ENCODE measurements around the gene TMEM205. TPM values are rescaled to one million over a fixed set of nuclear protein-coding genes. Genes with fewer than 3 reads are reported as not detected.

Gene TMEM205
- 10 to 100 TPM; 15.6 to 32.9 (median 27.0) TPM for total RNA-seq
- total RNA-seq (2013), result 22.3 TPM
- total RNA-seq, result 5.3 to 17.1 (median 10.7) reads per million in 29 experiments

DNA sequence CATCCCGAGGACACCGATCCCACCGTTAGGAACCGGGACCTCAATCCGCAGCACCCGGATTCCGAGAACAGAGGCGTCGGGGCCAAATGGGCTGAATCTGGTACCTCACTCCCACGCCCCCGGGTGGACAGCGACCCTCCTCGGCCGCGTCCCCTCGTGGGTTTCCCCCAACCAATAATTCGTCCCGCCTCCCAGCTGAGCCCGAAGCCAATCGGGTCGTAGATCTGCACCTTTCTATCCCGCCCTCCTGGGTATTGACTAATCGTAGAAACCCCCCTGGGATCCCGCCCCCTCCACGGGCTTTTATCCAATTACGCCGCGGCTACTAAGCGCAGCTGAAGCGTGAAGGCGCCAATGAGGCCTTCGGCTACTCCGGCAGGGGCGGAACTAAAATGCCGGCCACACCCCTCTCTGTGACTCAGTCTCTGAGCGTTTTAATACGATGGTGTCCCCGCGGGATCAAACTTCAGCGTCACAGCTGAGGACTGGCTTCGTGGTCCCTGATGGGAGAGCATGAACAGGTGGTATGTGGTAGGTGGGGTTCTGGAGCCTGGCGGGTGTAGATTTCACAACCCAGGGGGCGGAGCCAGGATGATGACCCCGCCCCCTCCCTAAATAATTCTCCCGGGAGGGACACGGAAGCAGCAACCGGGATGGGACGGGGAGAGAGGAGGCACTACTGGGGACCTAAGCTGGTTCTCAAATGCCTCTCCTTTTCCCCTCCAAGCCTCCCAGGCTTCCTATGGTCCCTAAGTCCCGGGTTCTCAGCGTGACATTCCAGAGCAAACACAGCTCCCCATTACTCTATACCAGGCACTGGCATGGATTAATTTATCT lies at the start of gene TMEM205, which contains the start of gene CCDC159:
Gene TMEM205, minus strand, starts transcription at position 165 of the 837 bp plus-strand sequence. CDS start 649 bp downstream, outside the sequence.
Gene CCDC159, plus strand, starts transcription at position 416 of the 837 bp plus-strand sequence. Its CDS starts 88 bp downstream, at position 504.
- peak within 1 kb of the TSS; percentile 89 to 95 for H3K27ac Mint-ChIP-seq

DNA sequence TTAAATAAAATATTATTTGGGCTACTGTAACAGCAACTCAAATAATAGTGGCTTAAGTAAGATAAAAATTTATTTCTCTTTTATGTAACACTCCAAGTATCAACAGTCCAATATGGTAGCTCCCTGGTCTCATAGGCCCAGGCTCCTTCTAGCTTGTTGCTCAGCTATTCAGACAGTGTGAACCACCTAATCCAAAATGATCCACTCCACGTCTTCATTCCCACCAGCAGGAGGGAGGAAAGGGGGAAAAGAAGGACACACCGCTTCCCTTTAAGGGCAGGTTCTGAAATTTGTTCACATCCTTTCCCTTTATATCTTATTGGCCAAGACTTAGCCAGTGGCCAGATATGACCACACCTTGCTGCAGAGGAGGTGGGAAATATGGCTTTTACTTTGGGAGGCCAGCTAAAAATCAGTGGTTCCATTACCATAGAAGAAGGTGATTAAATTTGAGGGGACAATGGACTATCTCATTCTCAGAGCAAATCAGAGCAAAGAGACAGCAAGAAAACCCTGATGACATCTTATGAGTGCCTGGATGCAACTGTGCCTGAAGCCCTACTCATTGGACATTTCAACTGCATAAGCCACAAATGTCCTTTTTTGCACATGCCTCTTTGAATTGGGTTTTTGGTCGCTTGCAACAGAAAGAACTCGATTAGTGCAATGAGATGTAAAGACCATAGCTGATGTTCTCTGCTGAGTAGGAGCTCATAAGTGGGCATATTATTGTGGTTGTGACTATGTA lies 45.0 kb upstream of the TMEM205 start:
- DNase-seq (no peak), ATAC-seq (replicated peaks in 1 of 4) (no peak)
- H3K27ac Mint-ChIP-seq, result no peak overlapping the region
- H3K4me3 Mint-ChIP-seq, result no peak overlapping the region
- 80% methylated on average over 2 of the region's 4 CpGs for WGBS (ENCODE audit: insufficient coverage)
- ChIA-PET CTCF (interaction anchor here in 1 of 2 donors (0.7 kb wide), 1 partner anchor 10 kb away, joined by 3 read pairs; no protein-coding TSS in a partner anchor), POLR2A (interaction anchor here (0.6 kb wide), 2 partner anchors 15 to 1132 kb away, joined by 3 to 9 read pairs; no protein-coding TSS in a partner anchor)
- peaks cover 0 to 4% (median 0%) of the 10 kb centered on the region in 3 donors for H3K9me3 Mint-ChIP-seq
- Histone ChIP-seq H3K36me3 (ENCODE audit: control insufficient read depth in 2 of 2, extremely low read depth in 1 of 2, insufficient read depth in 1 of 2, low read length in 1 of 2) (no peaks in the 10 kb centered on the region), H3K4me3 (ENCODE audit: control insufficient read depth in 1 of 2, extremely low read depth in 1 of 2, low read length in 1 of 2) (no peak overlapping the region), H3K9me3 (no peaks in the 10 kb centered on the region), H3K27me3 (replicated peaks in 1 of 2; ENCODE audit: control insufficient read depth in 2 of 2, extremely low read depth in 1 of 2, insufficient read depth in 2 of 2, low read length in 1 of 2) (peaks cover 0 to 12% of the 10 kb centered on the region in 2 experiments), H3K27ac (ENCODE audit: low read length) (no peak overlapping the region), H3K4me1 (ENCODE audit: control insufficient read depth in 1 of 2, extremely low read depth in 1 of 2, insufficient read depth in 2 of 2, low read length in 2 of 2) (peaks cover 0 to 11% of the 10 kb centered on the region in 2 experiments)
- H3K36me3 Mint-ChIP-seq, result no peaks in the 10 kb centered on the region
- H3K27me3 Mint-ChIP-seq, result peaks cover 4 to 10% of the 10 kb centered on the region in 2 donors
- H3K4me1 Mint-ChIP-seq, result peaks cover 7 to 10% (median 8%) of the 10 kb centered on the region in 3 donors

More for the DNA sequence above, at the start of gene TMEM205, which contains the start of gene CCDC159:
- H3K4me1 ChIP-seq (ENCODE audit: control insufficient read depth in 1 of 2, extremely low read depth in 1 of 2, insufficient read depth in 2 of 2, low read length in 2 of 2), result peaks cover 4 to 27% of the 10 kb centered on the region in 2 experiments
- peak within 1 kb of the TSS; percentile 84 to 91 for H3K4me3 ChIP-seq (ENCODE audit: control insufficient read depth in 1 of 2, extremely low read depth in 1 of 2, low read length in 1 of 2)
- H3K9me3 ChIP-seq, result no peaks in the 10 kb centered on the region
- WGBS (ENCODE audit: insufficient coverage), result 0% methylated on average over 34 of the region's 50 CpGs
- H3K27me3 ChIP-seq (replicated peaks in 1 of 2; ENCODE audit: control insufficient read depth in 2 of 2, extremely low read depth in 1 of 2, insufficient read depth in 2 of 2, low read length in 1 of 2), result peaks cover 0 to 3% of the 10 kb centered on the region in 2 experiments
- Mint-ChIP-seq H3K27me3 (no peaks in the 10 kb centered on the region), H3K9me3 (peaks cover 3 to 5% (median 3%) of the 10 kb centered on the region in 3 donors), H3K4me1 (peaks cover 27 to 33% (median 28%) of the 10 kb centered on the region in 3 donors), H3K4me3 (peak within 1 kb of the TSS; percentile 93 to 97 (median 97)), H3K36me3 (peaks cover 12% of the 10 kb centered on the region)
- ATAC-seq (replicated peaks in 1 of 4), result peak; percentile 95 to 100 (median 99)
- ChIA-PET POLR2A (interaction anchor here (0.6 to 1.6 kb wide), 7 partner anchors 24 to 1805 kb away, joined by 3 to 5 read pairs (median 3); partner anchors contain the start of gene SWSAP1 (in 2 of the 2)), CTCF (interaction anchor here (0.5 to 2.0 kb wide), 5 partner anchors 29 to 1127 kb away, joined by 3 to 18 read pairs (median 4); partner anchors contain the start of gene SWSAP1 (in 1 of the 2))
- peaks cover 0 to 4% of the 10 kb centered on the region in 2 donors for H3K36me3 ChIP-seq (ENCODE audit: control insufficient read depth in 2 of 2, extremely low read depth in 1 of 2, insufficient read depth in 1 of 2, low read length in 1 of 2)
- H3K27ac ChIP-seq (ENCODE audit: low read length), result peak within 1 kb of the TSS; percentile 82
- DNase-seq, result peak; percentile 89 to 100 (median 99)

DNA sequence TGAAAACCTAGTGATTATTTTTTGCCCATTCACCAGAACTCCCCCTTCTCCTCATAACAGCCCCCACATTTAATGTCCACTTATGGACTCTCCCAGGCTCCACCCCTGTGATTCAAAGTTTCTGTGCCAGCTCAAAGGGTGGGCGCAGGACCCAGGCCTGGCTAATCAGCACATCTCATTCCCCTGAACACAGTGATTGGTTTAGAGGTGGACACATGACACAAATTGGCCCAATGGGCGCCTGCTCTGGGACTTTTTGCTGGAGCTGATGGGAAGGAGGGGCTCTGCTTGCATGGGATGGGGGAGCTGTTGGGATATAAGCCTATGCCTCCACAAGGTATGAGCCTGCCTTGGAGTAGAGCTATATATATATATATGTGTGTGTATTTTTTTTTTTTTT lies 44.3 kb upstream of the TMEM205 start:
- Mint-ChIP-seq H3K9me3 (peaks cover 0 to 4% (median 0%) of the 10 kb centered on the region in 3 donors), H3K4me1 (peaks cover 7 to 10% (median 8%) of the 10 kb centered on the region in 3 donors), H3K4me3 (no peak overlapping the region), H3K27me3 (peaks cover 4 to 8% of the 10 kb centered on the region in 2 donors), H3K27ac (no peak overlapping the region), H3K36me3 (no peaks in the 10 kb centered on the region)
- Histone ChIP-seq H3K36me3 (ENCODE audit: control insufficient read depth in 2 of 2, extremely low read depth in 1 of 2, insufficient read depth in 1 of 2, low read length in 1 of 2) (no peaks in the 10 kb centered on the region), H3K27ac (ENCODE audit: low read length) (no peak overlapping the region), H3K9me3 (no peaks in the 10 kb centered on the region), H3K4me3 (ENCODE audit: control insufficient read depth in 1 of 2, extremely low read depth in 1 of 2, low read length in 1 of 2) (no peak overlapping the region), H3K27me3 (replicated peaks in 1 of 2; ENCODE audit: control insufficient read depth in 2 of 2, extremely low read depth in 1 of 2, insufficient read depth in 2 of 2, low read length in 1 of 2) (peaks cover 0 to 12% of the 10 kb centered on the region in 2 experiments), H3K4me1 (ENCODE audit: control insufficient read depth in 1 of 2, extremely low read depth in 1 of 2, insufficient read depth in 2 of 2, low read length in 2 of 2) (peaks cover 0 to 11% of the 10 kb centered on the region in 2 experiments)
- ChIA-PET CTCF (interaction anchor here in 1 of 2 donors (0.6 kb wide), 1 partner anchor 99 kb away, joined by 3 read pairs; no protein-coding TSS in a partner anchor), POLR2A (interaction anchor here in 1 of 2 donors (0.6 kb wide), 2 partner anchors 62 to 1131 kb away, joined by 8 to 9 read pairs; no protein-coding TSS in a partner anchor)
- DNase-seq, result no peak
- ATAC-seq (replicated peaks in 1 of 4), result no peak
- WGBS (ENCODE audit: insufficient coverage), result no CpG with 5 or more reads among the region's 2 CpGs

DNA sequence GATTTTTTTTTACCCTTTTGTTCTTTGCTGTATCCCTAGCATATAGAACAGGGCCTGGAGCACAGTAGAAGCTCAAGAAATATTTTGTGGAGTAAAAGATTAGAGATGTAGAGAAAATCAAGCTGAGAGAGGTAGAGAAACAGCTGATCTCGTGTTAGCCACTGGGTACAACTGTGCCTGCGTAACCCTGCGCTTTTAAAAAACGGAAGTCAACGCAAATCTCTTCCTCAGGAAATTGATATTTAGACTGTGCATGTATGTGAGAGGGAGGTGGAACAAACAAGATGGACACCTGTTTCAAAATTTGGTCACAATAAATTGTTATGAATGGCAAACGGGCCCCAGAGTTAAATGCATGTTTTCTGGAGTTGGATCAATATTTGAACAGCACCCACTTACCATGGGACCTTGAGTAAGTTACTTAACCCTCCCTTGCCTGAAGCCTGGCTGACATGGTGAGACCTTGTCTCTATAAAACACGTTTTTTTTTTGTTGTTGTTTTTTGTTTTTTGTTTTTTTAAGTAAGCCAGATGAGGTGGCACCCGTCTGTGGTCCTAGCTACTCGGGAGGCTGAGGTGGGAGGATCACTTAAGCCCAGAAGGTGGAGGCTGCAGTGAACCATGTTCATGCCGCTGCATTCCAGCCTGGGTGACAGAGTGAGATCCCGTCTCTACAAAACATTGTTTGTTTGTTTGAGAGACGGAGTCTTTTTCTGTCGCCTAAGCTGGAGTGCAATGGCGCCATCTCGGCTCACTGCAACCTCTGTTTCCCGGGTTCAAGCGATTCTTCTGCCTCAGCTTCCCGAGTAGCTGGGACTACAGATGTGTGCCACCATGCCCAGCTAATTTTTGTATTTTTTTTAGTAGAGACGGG lies 41.3 kb upstream of the TMEM205 start:
- 49% methylated on average over 8 of the region's 19 CpGs for WGBS (ENCODE audit: insufficient coverage)
- no peak overlapping the region for H3K4me3 Mint-ChIP-seq
- DNase-seq, result no peak

GRCh38 chr19:11384778-11385129 lies 38.7 kb upstream of the TMEM205 start:
- peak overlapping the region in 1 of 3 donors; percentile 16 for H3K4me3 Mint-ChIP-seq
- DNase-seq (no peak), ATAC-seq (replicated peaks in 1 of 4) (no peak)
- no peaks in the 10 kb centered on the region for H3K9me3 Mint-ChIP-seq
- peaks cover 0 to 43% of the 10 kb centered on the region in 2 experiments for H3K27me3 ChIP-seq (replicated peaks in 1 of 2; ENCODE audit: control insufficient read depth in 2 of 2, extremely low read depth in 1 of 2, insufficient read depth in 2 of 2, low read length in 1 of 2)
- POLR2A ChIA-PET, result no interaction called here
- H3K4me3 ChIP-seq (ENCODE audit: control insufficient read depth in 1 of 2, extremely low read depth in 1 of 2, low read length in 1 of 2), result no peak overlapping the region
- peaks cover 0 to 17% of the 10 kb centered on the region in 2 donors for H3K27me3 Mint-ChIP-seq
- CTCF ChIA-PET, result interaction anchor here (0.6 to 0.7 kb wide), 3 partner anchors 10 to 321 kb away, joined by 3 to 8 read pairs (median 3); partner anchors contain the start of gene SWSAP1 (in 1 of the 2)
- H3K9me3 ChIP-seq, result no peaks in the 10 kb centered on the region
- H3K4me1 Mint-ChIP-seq, result peaks cover 35 to 41% (median 38%) of the 10 kb centered on the region in 3 donors
- H3K4me1 ChIP-seq (ENCODE audit: control insufficient read depth in 1 of 2, extremely low read depth in 1 of 2, insufficient read depth in 2 of 2, low read length in 2 of 2), result peaks cover 3 to 55% of the 10 kb centered on the region in 2 experiments
- no CpG with 5 or more reads among the region's 5 CpGs for WGBS (ENCODE audit: insufficient coverage)
- no peak overlapping the region for H3K27ac Mint-ChIP-seq
- H3K27ac ChIP-seq (ENCODE audit: low read length), result no peak overlapping the region
- H3K36me3 Mint-ChIP-seq, result no peaks in the 10 kb centered on the region
- no peaks in the 10 kb centered on the region for H3K36me3 ChIP-seq (ENCODE audit: control insufficient read depth in 2 of 2, extremely low read depth in 1 of 2, insufficient read depth in 1 of 2, low read length in 1 of 2)

More for the DNA sequence above, 41.3 kb upstream of the TMEM205 start:
- Mint-ChIP-seq H3K9me3 (peaks cover 0 to 4% (median 0%) of the 10 kb centered on the region in 3 donors), H3K36me3 (no peaks in the 10 kb centered on the region), H3K4me1 (peaks cover 13 to 20% (median 17%) of the 10 kb centered on the region in 3 donors), H3K27me3 (peaks cover 0 to 9% of the 10 kb centered on the region in 2 donors), H3K27ac (no peak overlapping the region)
- Histone ChIP-seq H3K4me1 (ENCODE audit: control insufficient read depth in 1 of 2, extremely low read depth in 1 of 2, insufficient read depth in 2 of 2, low read length in 2 of 2) (peaks cover 0 to 31% of the 10 kb centered on the region in 2 experiments), H3K4me3 (ENCODE audit: control insufficient read depth in 1 of 2, extremely low read depth in 1 of 2, low read length in 1 of 2) (no peak overlapping the region), H3K9me3 (no peaks in the 10 kb centered on the region), H3K27ac (ENCODE audit: low read length) (no peak overlapping the region), H3K36me3 (ENCODE audit: control insufficient read depth in 2 of 2, extremely low read depth in 1 of 2, insufficient read depth in 1 of 2, low read length in 1 of 2) (no peaks in the 10 kb centered on the region), H3K27me3 (replicated peaks in 1 of 2; ENCODE audit: control insufficient read depth in 2 of 2, extremely low read depth in 1 of 2, insufficient read depth in 2 of 2, low read length in 1 of 2) (peaks cover 0 to 32% of the 10 kb centered on the region in 2 experiments)
- ATAC-seq (replicated peaks in 1 of 4), result peak in 3 of 4 experiments; percentile 31 to 67 (median 35)
- POLR2A ChIA-PET, result no interaction called here
- CTCF ChIA-PET, result no interaction called here
